SK-N-SH treated with all-trans-retinoic acid at 6 μM for 48 hours (cell line): ENCODE measurements around the gene CBLL2.
A peak's percentile ranks its signal among the peaks of the same experiment; 100 is the strongest.

Source experiments
- ATAC-seq: fragments of 200-7000 bp; cut with Tn5 transposase; 3 replicates; pipeline ENCODE4 v1.9.1; 2020; ENCODE audit warnings: mild to moderate bottlenecking, moderate library complexity
- ARNTL ChIP-seq: fragments of 450-650 bp; formaldehyde crosslinking; IDR thresholded peaks from 2 replicates; pipeline ENCODE4 v1.5.0; 2020; ENCODE audit warnings: low read depth, mild to moderate bottlenecking, moderate library complexity, borderline replicate concordance
- BACH2 ChIP-seq: fragments of 250-450 bp; sonication (Bioruptor Pico); IDR thresholded peaks from 2 replicates; pipeline ENCODE4 v1.9.0; 2021; ENCODE audit warnings: mild to moderate bottlenecking, borderline replicate concordance
- CREB5 ChIP-seq: fragments of 250-450 bp; sonication (Bioruptor Pico); IDR thresholded peaks from 2 replicates; pipeline ENCODE4 v1.5.1; 2020; ENCODE audit warnings: low read depth, mild to moderate bottlenecking, moderate library complexity
- CSDC2 ChIP-seq: fragments of 250-450 bp; sonication (Bioruptor Pico); IDR thresholded peaks from 2 replicates; pipeline ENCODE4 v1.5.0; 2020; ENCODE audit warnings: mild to moderate bottlenecking, moderate library complexity
- CSRNP3 ChIP-seq: fragments of 250-450 bp; sonication (Bioruptor Pico); IDR thresholded peaks from 2 replicates; pipeline ENCODE4 v1.5.1; 2021; ENCODE audit warnings: mild to moderate bottlenecking, moderate library complexity
- ESRRG ChIP-seq: fragments of 250-450 bp; sonication (Bioruptor Pico); IDR thresholded peaks from 2 replicates; pipeline ENCODE4 v1.6.1; 2021; ENCODE audit warnings: mild to moderate bottlenecking
- GLIS3 ChIP-seq: fragments of 250-450 bp; sonication (Bioruptor Pico); IDR thresholded peaks from 2 replicates; pipeline ENCODE4 v1.5.0; 2020; ENCODE audit warnings: mild to moderate bottlenecking, moderate library complexity
- ISL1 ChIP-seq: fragments of 250-450 bp; sonication (Bioruptor Pico); IDR thresholded peaks from 2 replicates; pipeline ENCODE4 v2.1.2; 2022; ENCODE audit warnings: mild to moderate bottlenecking, moderate library complexity
- OSR1 ChIP-seq: fragments of 250-450 bp; sonication (Bioruptor Pico); IDR thresholded peaks from 2 replicates; pipeline ENCODE4 v1.8.0; 2022; ENCODE audit warnings: moderate library complexity, mild to moderate bottlenecking, inconsistent platforms
- POU6F1 ChIP-seq: fragments of 250-450 bp; sonication (Bioruptor Pico); IDR thresholded peaks from 2 replicates; pipeline ENCODE4 v1.8.0; 2021; ENCODE audit warnings: low read depth, mild to moderate bottlenecking, moderate library complexity, borderline replicate concordance
- PPARA ChIP-seq: fragments of 250-450 bp; sonication (Bioruptor Pico); IDR thresholded peaks from 2 replicates; pipeline ENCODE4 v1.5.0; 2020; ENCODE audit warnings: mild to moderate bottlenecking, borderline replicate concordance
- RARB ChIP-seq: fragments of 250-450 bp; sonication (Bioruptor Pico); IDR thresholded peaks from 2 replicates; pipeline ENCODE4 v1.8.0; 2021; ENCODE audit warnings: mild to moderate bottlenecking, moderate library complexity
- SNAI2 ChIP-seq: fragments of 250-450 bp; sonication (Bioruptor Pico); IDR thresholded peaks from 2 replicates; pipeline ENCODE4 v1.5.0; 2020; ENCODE audit warnings: mild to moderate bottlenecking, moderate library complexity
- TCF4 ChIP-seq: fragments of 250-450 bp; sonication (Bioruptor Pico); IDR thresholded peaks from 2 replicates; pipeline ENCODE4 v1.8.0; 2021; ENCODE audit warnings: mild to moderate bottlenecking, moderate library complexity, borderline replicate concordance
- TOX ChIP-seq: fragments of 250-450 bp; sonication (Bioruptor Pico); IDR thresholded peaks from 2 replicates; pipeline ENCODE4 v1.8.0; 2021; ENCODE audit warnings: mild to moderate bottlenecking, moderate library complexity, borderline replicate concordance
- ZC3H10 ChIP-seq: fragments of 250-450 bp; sonication (Bioruptor Pico); IDR thresholded peaks from 2 replicates; pipeline ENCODE4 v1.5.1; 2021; ENCODE audit warnings: mild to moderate bottlenecking, moderate library complexity
- ZFP3 ChIP-seq: fragments of 250-450 bp; sonication (Bioruptor Pico); IDR thresholded peaks from 2 replicates; pipeline ENCODE4 v1.5.0; 2020; ENCODE audit warnings: mild to moderate bottlenecking, moderate library complexity
- ZFP30 ChIP-seq: fragments of 450-650 bp; formaldehyde crosslinking; IDR thresholded peaks from 2 replicates; pipeline ENCODE4 v1.5.0; 2022; ENCODE audit warnings: mild to moderate bottlenecking, moderate library complexity
- ZNF565 ChIP-seq: fragments of 450-650 bp; formaldehyde crosslinking; conservative IDR thresholded peaks from 2 replicates; pipeline ENCODE4 v1.5.0; 2020; ENCODE audit warnings: low read depth, mild to moderate bottlenecking, moderate library complexity
- ZNF70 ChIP-seq: fragments of 450-650 bp; formaldehyde crosslinking; IDR thresholded peaks from 2 replicates; pipeline ENCODE4 v1.5.0; 2020; ENCODE audit warnings: mild to moderate bottlenecking, moderate library complexity
- ZNF8 ChIP-seq: fragments of 450-650 bp; formaldehyde crosslinking; IDR thresholded peaks from 2 replicates; pipeline ENCODE4 v1.5.0; 2020; ENCODE audit warnings: mild to moderate bottlenecking, moderate library complexity
- TF ChIP-seq, protein P1 (sequence below): fragments of 250-450 bp; sonication (Bioruptor Pico); IDR thresholded peaks from 2 replicates; pipeline ENCODE4 v1.8.0; 2020; ENCODE audit warnings: mild to moderate bottlenecking, moderate library complexity, borderline replicate concordance

The CBLL2 gene

GRCh38 chrX:22234380-22234779 lies 38.3 kb upstream of the CBLL2 start (continued):
- TF ChIP-seq CSRNP3 (CRISPR knock-in tag) (no peak), ZC3H10 (CRISPR knock-in tag) (no peak), BACH2 (CRISPR knock-in tag) (no peak), ESRRG (CRISPR knock-in tag) (no peak), ISL1 (no peak)
- TF ChIP-seq, all 23 proteins: peak for 0

- TF ChIP-seq CSRNP3 (CRISPR knock-in tag) (no peak), POU6F1 (CRISPR knock-in tag) (no peak), ZFP3 (CRISPR knock-in tag) (no peak), GLIS3 (CRISPR knock-in tag) (no peak), ZNF70 (CRISPR knock-in tag) (no peak), TOX (CRISPR knock-in tag) (no peak), TCF4 (CRISPR knock-in tag) (no peak), ZNF8 (CRISPR knock-in tag) (no peak), OSR1 (CRISPR knock-in tag) (no peak), ARNTL (CRISPR knock-in tag) (no peak), CREB5 (no peak), CSDC2 (CRISPR knock-in tag) (no peak)
- peak; percentile 86 for ATAC-seq
These were observed 35.2 kb upstream of the CBLL2 start for GRCh38 chrX:22237479-22237878.

GRCh38 chrX:22246620-22247019 lies 26.1 kb upstream of the CBLL2 start:
- no peak for TF ChIP-seq ARNTL (CRISPR knock-in tag)
- no peak for TF ChIP-seq CSDC2 (CRISPR knock-in tag)
- TF ChIP-seq ZNF8 (CRISPR knock-in tag): no peak
- TF ChIP-seq TOX (CRISPR knock-in tag): no peak
- no peak for TF ChIP-seq CSRNP3 (CRISPR knock-in tag)
- no peak for TF ChIP-seq POU6F1 (CRISPR knock-in tag)
- TF ChIP-seq ZNF565 (CRISPR knock-in tag): no peak
- TF ChIP-seq ZFP30: no peak
- no peak for TF ChIP-seq ESRRG (CRISPR knock-in tag)
- TF ChIP-seq OSR1 (CRISPR knock-in tag): no peak
- no peak for TF ChIP-seq ZC3H10 (CRISPR knock-in tag)
- no peak for TF ChIP-seq RARB
- no peak for TF ChIP-seq ZNF70 (CRISPR knock-in tag)
- ATAC-seq: no peak; the same call in 1 of the 3 replicates

DNA sequence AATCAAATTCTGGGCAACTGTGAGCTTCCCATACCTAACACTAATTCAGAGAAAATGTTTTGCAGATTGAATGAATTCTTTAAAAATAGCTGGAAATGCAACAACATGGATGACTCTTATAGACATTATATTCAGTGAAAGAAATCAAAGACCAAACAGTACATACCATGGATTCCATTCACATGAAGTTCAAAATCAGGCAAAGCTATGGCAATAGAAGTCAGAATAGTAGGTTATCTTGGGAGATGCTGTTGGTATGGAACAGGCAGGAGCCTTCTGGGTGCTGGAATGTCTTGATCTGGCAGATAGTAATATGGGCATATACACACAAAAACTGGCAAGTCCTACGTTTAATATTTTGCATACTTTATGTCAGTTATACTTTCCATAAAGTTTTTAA lies 25.5 kb upstream of the CBLL2 start:
- peak; percentile 90 for ATAC-seq
- no peak for TF ChIP-seq SNAI2 (CRISPR knock-in tag)
- no peak for TF ChIP-seq ESRRG (CRISPR knock-in tag)
- no peak for TF ChIP-seq PPARA
- no peak for TF ChIP-seq ZFP30
- TF ChIP-seq ARNTL (CRISPR knock-in tag): no peak
- TF ChIP-seq, protein P1, sequence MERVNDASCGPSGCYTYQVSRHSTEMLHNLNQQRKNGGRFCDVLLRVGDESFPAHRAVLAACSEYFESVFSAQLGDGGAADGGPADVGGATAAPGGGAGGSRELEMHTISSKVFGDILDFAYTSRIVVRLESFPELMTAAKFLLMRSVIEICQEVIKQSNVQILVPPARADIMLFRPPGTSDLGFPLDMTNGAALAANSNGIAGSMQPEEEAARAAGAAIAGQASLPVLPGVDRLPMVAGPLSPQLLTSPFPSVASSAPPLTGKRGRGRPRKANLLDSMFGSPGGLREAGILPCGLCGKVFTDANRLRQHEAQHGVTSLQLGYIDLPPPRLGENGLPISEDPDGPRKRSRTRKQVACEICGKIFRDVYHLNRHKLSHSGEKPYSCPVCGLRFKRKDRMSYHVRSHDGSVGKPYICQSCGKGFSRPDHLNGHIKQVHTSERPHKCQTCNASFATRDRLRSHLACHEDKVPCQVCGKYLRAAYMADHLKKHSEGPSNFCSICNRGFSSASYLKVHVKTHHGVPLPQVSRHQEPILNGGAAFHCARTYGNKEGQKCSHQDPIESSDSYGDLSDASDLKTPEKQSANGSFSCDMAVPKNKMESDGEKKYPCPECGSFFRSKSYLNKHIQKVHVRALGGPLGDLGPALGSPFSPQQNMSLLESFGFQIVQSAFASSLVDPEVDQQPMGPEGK (CRISPR knock-in tag): no peak
- TF ChIP-seq ZNF70 (CRISPR knock-in tag): no peak
- TF ChIP-seq CSRNP3 (CRISPR knock-in tag): no peak
